GM23338 (cell line): ENCODE data around the gene SAMD11.
"Not testable (repeated sequence)": the region's sequence is repeated elsewhere in the genome, so short reads cannot be mapped to it uniquely, and the experiment has no call there.

ENCODE experiments used
- CREB1 ChIP-seq: fragments of 250-450 bp; sonication (Bioruptor Pico); IDR thresholded peaks from 2 replicates; pipeline ENCODE4 v1.5.0; 2020; ENCODE audit warnings: low read depth, mild to moderate bottlenecking, moderate library complexity
- EZH2 ChIP-seq: fragments of 200-600 bp; sonication (generic); IDR thresholded peaks from one replicate; pipeline ENCODE4 v1.8.0; 2017; ENCODE audit warnings: antibody characterized with exemption, mild to moderate bottlenecking, low read depth; ENCODE audit not compliant: unreplicated experiment
- EZH2phosphoT487 ChIP-seq: fragments of 200-600 bp; sonication (generic); IDR thresholded peaks from one replicate; pipeline ENCODE4 v1.8.1; 2018; ENCODE audit warnings: antibody characterized with exemption; ENCODE audit not compliant: unreplicated experiment
- JUNB ChIP-seq: IDR thresholded peaks from one replicate; pipeline ENCODE4 v1.6.1; 2016; ENCODE audit warnings: antibody characterized with exemption; ENCODE audit not compliant: unreplicated experiment
- NANOG ChIP-seq: IDR thresholded peaks from 2 replicates; pipeline ENCODE4 v1.6.1; 2016; ENCODE audit warnings: antibody characterized with exemption, borderline replicate concordance
- POLR2AphosphoS5 ChIP-seq: IDR thresholded peaks from 2 replicates; pipeline ENCODE4 v1.6.1; 2016; ENCODE audit warnings: antibody characterized with exemption, low read depth
- ZNF331 ChIP-seq: fragments of 250-450 bp; sonication (Bioruptor Pico); IDR thresholded peaks from 2 replicates; pipeline ENCODE4 v1.5.0; 2020; ENCODE audit warnings: low read depth, mild to moderate bottlenecking, moderate library complexity
- TF ChIP-seq, protein P1 (sequence below), 2 experiments: fragments of 200-600 bp in 1 of 2; sonication (generic) in 1 of 2; conservative IDR thresholded peaks; 2 replicates each; pipeline versions ENCODE4 v1.5.1 to v1.6.1; 2016 to 2017; ENCODE audit warnings: antibody characterized with exemption in 2 of 2, low read depth in 2 of 2, mild to moderate bottlenecking in 2 of 2, moderate library complexity in 1 of 2
- TF ChIP-seq, protein P2 (sequence below): fragments of 250-450 bp; sonication (Bioruptor Pico); IDR thresholded peaks from 2 replicates; pipeline ENCODE4 v1.5.0; 2020; ENCODE audit warnings: mild to moderate bottlenecking, moderate library complexity
- TF ChIP-seq, protein P3 (sequence below): IDR thresholded peaks from one replicate; pipeline ENCODE4 v1.6.1; 2018; ENCODE audit warnings: antibody characterized with exemption; ENCODE audit not compliant: unreplicated experiment

DNA sequence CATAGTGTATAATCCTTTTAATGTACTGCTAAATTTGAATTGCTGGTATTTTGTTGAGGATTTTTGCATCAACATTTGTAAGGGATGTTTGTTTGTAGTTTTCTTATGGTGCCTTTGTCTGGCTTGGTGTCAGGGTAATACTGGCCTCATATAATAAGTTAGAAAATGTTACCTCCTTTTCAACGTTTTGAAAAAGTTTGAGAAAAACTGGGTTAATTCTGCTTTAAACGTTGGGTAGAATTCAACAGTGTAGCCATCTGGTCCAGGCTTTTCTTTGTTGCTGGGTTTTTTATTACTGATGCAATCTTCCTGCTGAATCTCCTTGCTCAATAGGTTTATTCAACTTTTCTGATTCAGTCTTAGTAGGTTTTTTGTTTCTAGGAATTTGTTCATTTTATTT lies 43.2 kb upstream of the SAMD11 start:
- not testable (repeated sequence) for TF ChIP-seq POLR2AphosphoS5; CREB1 (CRISPR knock-in tag); EZH2; EZH2phosphoT487; NANOG; JUNB; ZNF331 (CRISPR knock-in tag)
- TF ChIP-seq, protein P1, sequence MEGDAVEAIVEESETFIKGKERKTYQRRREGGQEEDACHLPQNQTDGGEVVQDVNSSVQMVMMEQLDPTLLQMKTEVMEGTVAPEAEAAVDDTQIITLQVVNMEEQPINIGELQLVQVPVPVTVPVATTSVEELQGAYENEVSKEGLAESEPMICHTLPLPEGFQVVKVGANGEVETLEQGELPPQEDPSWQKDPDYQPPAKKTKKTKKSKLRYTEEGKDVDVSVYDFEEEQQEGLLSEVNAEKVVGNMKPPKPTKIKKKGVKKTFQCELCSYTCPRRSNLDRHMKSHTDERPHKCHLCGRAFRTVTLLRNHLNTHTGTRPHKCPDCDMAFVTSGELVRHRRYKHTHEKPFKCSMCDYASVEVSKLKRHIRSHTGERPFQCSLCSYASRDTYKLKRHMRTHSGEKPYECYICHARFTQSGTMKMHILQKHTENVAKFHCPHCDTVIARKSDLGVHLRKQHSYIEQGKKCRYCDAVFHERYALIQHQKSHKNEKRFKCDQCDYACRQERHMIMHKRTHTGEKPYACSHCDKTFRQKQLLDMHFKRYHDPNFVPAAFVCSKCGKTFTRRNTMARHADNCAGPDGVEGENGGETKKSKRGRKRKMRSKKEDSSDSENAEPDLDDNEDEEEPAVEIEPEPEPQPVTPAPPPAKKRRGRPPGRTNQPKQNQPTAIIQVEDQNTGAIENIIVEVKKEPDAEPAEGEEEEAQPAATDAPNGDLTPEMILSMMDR (conservative IDR thresholded peaks at IDR 0.05; ENCODE audit: low read depth in 2 of 2): not testable (repeated sequence)
- TF ChIP-seq, protein P2, sequence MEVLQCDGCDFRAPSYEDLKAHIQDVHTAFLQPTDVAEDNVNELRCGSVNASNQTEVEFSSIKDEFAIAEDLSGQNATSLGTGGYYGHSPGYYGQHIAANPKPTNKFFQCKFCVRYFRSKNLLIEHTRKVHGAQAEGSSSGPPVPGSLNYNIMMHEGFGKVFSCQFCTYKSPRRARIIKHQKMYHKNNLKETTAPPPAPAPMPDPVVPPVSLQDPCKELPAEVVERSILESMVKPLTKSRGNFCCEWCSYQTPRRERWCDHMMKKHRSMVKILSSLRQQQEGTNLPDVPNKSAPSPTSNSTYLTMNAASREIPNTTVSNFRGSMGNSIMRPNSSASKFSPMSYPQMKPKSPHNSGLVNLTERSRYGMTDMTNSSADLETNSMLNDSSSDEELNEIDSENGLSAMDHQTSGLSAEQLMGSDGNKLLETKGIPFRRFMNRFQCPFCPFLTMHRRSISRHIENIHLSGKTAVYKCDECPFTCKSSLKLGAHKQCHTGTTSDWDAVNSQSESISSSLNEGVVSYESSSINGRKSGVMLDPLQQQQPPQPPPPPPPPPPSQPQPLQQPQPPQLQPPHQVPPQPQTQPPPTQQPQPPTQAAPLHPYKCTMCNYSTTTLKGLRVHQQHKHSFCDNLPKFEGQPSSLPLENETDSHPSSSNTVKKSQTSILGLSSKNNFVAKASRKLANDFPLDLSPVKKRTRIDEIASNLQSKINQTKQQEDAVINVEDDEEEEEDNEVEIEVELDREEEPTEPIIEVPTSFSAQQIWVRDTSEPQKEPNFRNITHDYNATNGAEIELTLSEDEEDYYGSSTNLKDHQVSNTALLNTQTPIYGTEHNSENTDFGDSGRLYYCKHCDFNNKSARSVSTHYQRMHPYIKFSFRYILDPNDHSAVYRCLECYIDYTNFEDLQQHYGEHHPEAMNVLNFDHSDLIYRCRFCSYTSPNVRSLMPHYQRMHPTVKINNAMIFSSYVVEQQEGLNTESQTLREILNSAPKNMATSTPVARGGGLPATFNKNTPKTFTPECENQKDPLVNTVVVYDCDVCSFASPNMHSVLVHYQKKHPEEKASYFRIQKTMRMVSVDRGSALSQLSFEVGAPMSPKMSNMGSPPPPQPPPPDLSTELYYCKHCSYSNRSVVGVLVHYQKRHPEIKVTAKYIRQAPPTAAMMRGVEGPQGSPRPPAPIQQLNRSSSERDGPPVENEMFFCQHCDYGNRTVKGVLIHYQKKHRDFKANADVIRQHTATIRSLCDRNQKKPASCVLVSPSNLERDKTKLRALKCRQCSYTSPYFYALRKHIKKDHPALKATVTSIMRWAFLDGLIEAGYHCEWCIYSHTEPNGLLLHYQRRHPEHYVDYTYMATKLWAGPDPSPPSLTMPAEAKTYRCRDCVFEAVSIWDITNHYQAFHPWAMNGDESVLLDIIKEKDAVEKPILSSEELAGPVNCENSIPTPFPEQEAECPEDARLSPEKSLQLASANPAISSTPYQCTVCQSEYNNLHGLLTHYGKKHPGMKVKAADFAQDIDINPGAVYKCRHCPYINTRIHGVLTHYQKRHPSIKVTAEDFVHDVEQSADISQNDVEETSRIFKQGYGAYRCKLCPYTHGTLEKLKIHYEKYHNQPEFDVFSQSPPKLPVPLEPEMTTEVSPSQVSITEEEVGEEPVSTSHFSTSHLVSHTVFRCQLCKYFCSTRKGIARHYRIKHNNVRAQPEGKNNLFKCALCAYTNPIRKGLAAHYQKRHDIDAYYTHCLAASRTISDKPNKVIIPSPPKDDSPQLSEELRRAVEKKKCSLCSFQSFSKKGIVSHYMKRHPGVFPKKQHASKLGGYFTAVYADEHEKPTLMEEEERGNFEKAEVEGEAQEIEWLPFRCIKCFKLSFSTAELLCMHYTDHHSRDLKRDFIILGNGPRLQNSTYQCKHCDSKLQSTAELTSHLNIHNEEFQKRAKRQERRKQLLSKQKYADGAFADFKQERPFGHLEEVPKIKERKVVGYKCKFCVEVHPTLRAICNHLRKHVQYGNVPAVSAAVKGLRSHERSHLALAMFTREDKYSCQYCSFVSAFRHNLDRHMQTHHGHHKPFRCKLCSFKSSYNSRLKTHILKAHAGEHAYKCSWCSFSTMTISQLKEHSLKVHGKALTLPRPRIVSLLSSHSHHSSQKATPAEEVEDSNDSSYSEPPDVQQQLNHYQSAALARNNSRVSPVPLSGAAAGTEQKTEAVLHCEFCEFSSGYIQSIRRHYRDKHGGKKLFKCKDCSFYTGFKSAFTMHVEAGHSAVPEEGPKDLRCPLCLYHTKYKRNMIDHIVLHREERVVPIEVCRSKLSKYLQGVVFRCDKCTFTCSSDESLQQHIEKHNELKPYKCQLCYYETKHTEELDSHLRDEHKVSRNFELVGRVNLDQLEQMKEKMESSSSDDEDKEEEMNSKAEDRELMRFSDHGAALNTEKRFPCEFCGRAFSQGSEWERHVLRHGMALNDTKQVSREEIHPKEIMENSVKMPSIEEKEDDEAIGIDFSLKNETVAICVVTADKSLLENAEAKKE (CRISPR knock-in tag): not testable (repeated sequence)
- TF ChIP-seq, protein P3, sequence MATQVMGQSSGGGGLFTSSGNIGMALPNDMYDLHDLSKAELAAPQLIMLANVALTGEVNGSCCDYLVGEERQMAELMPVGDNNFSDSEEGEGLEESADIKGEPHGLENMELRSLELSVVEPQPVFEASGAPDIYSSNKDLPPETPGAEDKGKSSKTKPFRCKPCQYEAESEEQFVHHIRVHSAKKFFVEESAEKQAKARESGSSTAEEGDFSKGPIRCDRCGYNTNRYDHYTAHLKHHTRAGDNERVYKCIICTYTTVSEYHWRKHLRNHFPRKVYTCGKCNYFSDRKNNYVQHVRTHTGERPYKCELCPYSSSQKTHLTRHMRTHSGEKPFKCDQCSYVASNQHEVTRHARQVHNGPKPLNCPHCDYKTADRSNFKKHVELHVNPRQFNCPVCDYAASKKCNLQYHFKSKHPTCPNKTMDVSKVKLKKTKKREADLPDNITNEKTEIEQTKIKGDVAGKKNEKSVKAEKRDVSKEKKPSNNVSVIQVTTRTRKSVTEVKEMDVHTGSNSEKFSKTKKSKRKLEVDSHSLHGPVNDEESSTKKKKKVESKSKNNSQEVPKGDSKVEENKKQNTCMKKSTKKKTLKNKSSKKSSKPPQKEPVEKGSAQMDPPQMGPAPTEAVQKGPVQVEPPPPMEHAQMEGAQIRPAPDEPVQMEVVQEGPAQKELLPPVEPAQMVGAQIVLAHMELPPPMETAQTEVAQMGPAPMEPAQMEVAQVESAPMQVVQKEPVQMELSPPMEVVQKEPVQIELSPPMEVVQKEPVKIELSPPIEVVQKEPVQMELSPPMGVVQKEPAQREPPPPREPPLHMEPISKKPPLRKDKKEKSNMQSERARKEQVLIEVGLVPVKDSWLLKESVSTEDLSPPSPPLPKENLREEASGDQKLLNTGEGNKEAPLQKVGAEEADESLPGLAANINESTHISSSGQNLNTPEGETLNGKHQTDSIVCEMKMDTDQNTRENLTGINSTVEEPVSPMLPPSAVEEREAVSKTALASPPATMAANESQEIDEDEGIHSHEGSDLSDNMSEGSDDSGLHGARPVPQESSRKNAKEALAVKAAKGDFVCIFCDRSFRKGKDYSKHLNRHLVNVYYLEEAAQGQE: not testable (repeated sequence)
